ENCODE results near the gene GRIN2C. TPM values are rescaled to one million over a fixed set of nuclear protein-coding genes. Genes with fewer than 3 reads are reported as not detected.
A peak's percentile ranks its signal among the peaks of the same experiment; 100 is the strongest.

Gene GRIN2C
- total and polyA plus RNA-seq, 2 donors (not counting 1 experiment from before 2014, with no cell fraction given), result 0.01 to 0.50 TPM

- DNase-seq (ENCODE audit: low read depth in 2 of 2), result no peak
- TF ChIP-seq CTCF (conservative IDR thresholded peaks at IDR 0.05 in 1 of 2, IDR thresholded peaks at IDR 0.05 in 1 of 2; ENCODE audit: low read depth in 1 of 2, low read length in 2 of 2), result no peak
- no peak for TF ChIP-seq EZH2 (IDR thresholded peaks at IDR 0.05; ENCODE audit: low read length, missing control alignments)
- Histone ChIP-seq H3K4me3 (replicated peaks in 1 of 4; ENCODE audit: control extremely low read depth in 1 of 4, insufficient read depth in 1 of 4, low read depth in 3 of 4, low read length in 4 of 4) (no peak overlapping the region), H4K20me1 (ENCODE audit: control insufficient read depth, extremely low read depth, insufficient read depth, low read length) (no peaks in the 10 kb centered on the region), H3K4me2 (ENCODE audit: extremely low read depth, insufficient read depth, low read length) (no peak overlapping the region), H3K9me3 (ENCODE audit: control insufficient read depth, insufficient read depth, low read depth, low read length) (no peaks in the 10 kb centered on the region), H3K9ac (ENCODE audit: insufficient read depth, low read length) (no peak overlapping the region), H3K4me1 (ENCODE audit: control insufficient read depth, extremely low read depth, insufficient read depth, low read length) (peaks cover 7% of the 10 kb centered on the region), H3K27ac (ENCODE audit: insufficient read depth, low read length) (no peak overlapping the region), H3K36me3 (ENCODE audit: control insufficient read depth, insufficient read depth, low read length) (peaks cover 3% of the 10 kb centered on the region), H3K27me3 (ENCODE audit: control insufficient read depth, insufficient read depth, low read length) (peaks cover 4% of the 10 kb centered on the region), H2AFZ (ENCODE audit: low read length) (no peak overlapping the region), H3K79me2 (ENCODE audit: control insufficient read depth, insufficient read depth, low read length) (no peaks in the 10 kb centered on the region)
These were observed 14.9 kb upstream of the GRIN2C start for GRCh38 chr17:74874615-74875037.

GRCh38 chr17:74873874-74874614, 14.4 kb upstream of the GRIN2C start:
- Histone ChIP-seq H2AFZ (ENCODE audit: low read length) (no peak overlapping the region), H3K4me2 (ENCODE audit: extremely low read depth, insufficient read depth, low read length) (peak overlapping the region; percentile 80), H3K79me2 (ENCODE audit: control insufficient read depth, insufficient read depth, low read length) (no peaks in the 10 kb centered on the region), H3K9ac (ENCODE audit: insufficient read depth, low read length) (no peak overlapping the region), H3K4me1 (ENCODE audit: control insufficient read depth, extremely low read depth, insufficient read depth, low read length) (peaks cover 7% of the 10 kb centered on the region), H4K20me1 (ENCODE audit: control insufficient read depth, extremely low read depth, insufficient read depth, low read length) (no peaks in the 10 kb centered on the region), H3K27me3 (ENCODE audit: control insufficient read depth, insufficient read depth, low read length) (peaks cover 2% of the 10 kb centered on the region), H3K9me3 (ENCODE audit: control insufficient read depth, insufficient read depth, low read depth, low read length) (no peaks in the 10 kb centered on the region), H3K27ac (ENCODE audit: insufficient read depth, low read length) (peak overlapping the region; percentile 89), H3K4me3 (replicated peaks in 1 of 4; ENCODE audit: control extremely low read depth in 1 of 4, insufficient read depth in 1 of 4, low read depth in 3 of 4, low read length in 4 of 4) (peak overlapping the region; percentile 64 to 92 (median 75)), H3K36me3 (ENCODE audit: control insufficient read depth, insufficient read depth, low read length) (peaks cover 3% of the 10 kb centered on the region)
- DNase-seq (ENCODE audit: low read depth in 2 of 2), result no peak
- TF ChIP-seq EZH2 (IDR thresholded peaks at IDR 0.05; ENCODE audit: low read length, missing control alignments) (no peak), CTCF (conservative IDR thresholded peaks at IDR 0.05 in 1 of 2, IDR thresholded peaks at IDR 0.05 in 1 of 2; ENCODE audit: low read depth in 1 of 2, low read length in 2 of 2) (no peak)

GRCh38 chr17:74873037-74873873, 13.6 kb upstream of the GRIN2C start:
- peak overlapping the region; percentile 89 for H3K27ac ChIP-seq (ENCODE audit: insufficient read depth, low read length)
- peak overlapping the region; percentile 80 for H3K4me2 ChIP-seq (ENCODE audit: extremely low read depth, insufficient read depth, low read length)
- H3K9ac ChIP-seq (ENCODE audit: insufficient read depth, low read length), result peak overlapping the region; percentile 71
- TF ChIP-seq EZH2 (IDR thresholded peaks at IDR 0.05; ENCODE audit: low read length, missing control alignments) (no peak), CTCF (conservative IDR thresholded peaks at IDR 0.05 in 1 of 2, IDR thresholded peaks at IDR 0.05 in 1 of 2; ENCODE audit: low read depth in 1 of 2, low read length in 2 of 2) (no peak)
- H3K79me2 ChIP-seq (ENCODE audit: control insufficient read depth, insufficient read depth, low read length), result no peaks in the 10 kb centered on the region
- no peaks in the 10 kb centered on the region for H4K20me1 ChIP-seq (ENCODE audit: control insufficient read depth, extremely low read depth, insufficient read depth, low read length)
- peaks cover 3% of the 10 kb centered on the region for H3K36me3 ChIP-seq (ENCODE audit: control insufficient read depth, insufficient read depth, low read length)
- peak overlapping the region; percentile 65 to 97 (median 86) for H3K4me3 ChIP-seq (replicated peaks in 1 of 4; ENCODE audit: control extremely low read depth in 1 of 4, insufficient read depth in 1 of 4, low read depth in 3 of 4, low read length in 4 of 4)
- no peaks in the 10 kb centered on the region for H3K27me3 ChIP-seq (ENCODE audit: control insufficient read depth, insufficient read depth, low read length)
- H2AFZ ChIP-seq (ENCODE audit: low read length), result peak overlapping the region; percentile 60
- peak; percentile 100 for DNase-seq (ENCODE audit: low read depth in 2 of 2)
- H3K4me1 ChIP-seq (ENCODE audit: control insufficient read depth, extremely low read depth, insufficient read depth, low read length), result peaks cover 7% of the 10 kb centered on the region
- H3K9me3 ChIP-seq (ENCODE audit: control insufficient read depth, insufficient read depth, low read depth, low read length), result no peaks in the 10 kb centered on the region
